Large intestine (tissue), 3 donors: Measurements from ENCODE around the gene NAV1. TPM values are rescaled to one million over a fixed set of nuclear protein-coding genes. Genes with fewer than 3 reads are reported as not detected.

Experiments
- DNase-seq, 2 donors: peaks; one replicate each; pipeline versions ENCODE4 v3.0.0 to v3.0.0-alpha.2; 2013
- H3K27ac ChIP-seq: one replicate; pipeline ENCODE4 v1.5.1; 2013; ENCODE audit warnings: low read length
- H3K27me3 ChIP-seq: 2 replicates; pipeline ENCODE4 v1.6.1; 2013; ENCODE audit warnings: low read length; ENCODE audit not compliant: control insufficient read depth, insufficient read depth
- H3K36me3 ChIP-seq: 2 replicates; pipeline ENCODE4 v1.6.1; 2013; ENCODE audit warnings: low read length; ENCODE audit not compliant: control insufficient read depth, insufficient read depth
- H3K4me1 ChIP-seq: one replicate; pipeline ENCODE4 v1.6.1; 2013; ENCODE audit warnings: low read length; ENCODE audit not compliant: control insufficient read depth, insufficient read depth
- H3K4me3 ChIP-seq: one replicate; pipeline ENCODE4 v1.5.1; 2013; ENCODE audit warnings: low read length
- H3K9me3 ChIP-seq: one replicate; pipeline ENCODE4 v1.6.1; 2013; ENCODE audit warnings: mild to moderate bottlenecking, low read depth, low read length, moderate library complexity; ENCODE audit not compliant: control insufficient read depth
- WGBS: methylation state at CpG from one replicate; pipeline ENCODE4 v1.1.5; 2013; ENCODE audit warnings: low lambda C conversion rate; ENCODE audit not compliant: insufficient coverage; 5-methylcytosine and 5-hydroxymethylcytosine counted together
- polyA plus RNA-seq: library from polyadenylated mRNA; unstranded; fragments of 120-200 nt; gene quantifications from one replicate; pipeline ENCODE4 v1.2.1, GENCODE V29; 2013

Gene NAV1
- polyA plus RNA-seq, 1 donor, result 9.7 TPM

DNA sequence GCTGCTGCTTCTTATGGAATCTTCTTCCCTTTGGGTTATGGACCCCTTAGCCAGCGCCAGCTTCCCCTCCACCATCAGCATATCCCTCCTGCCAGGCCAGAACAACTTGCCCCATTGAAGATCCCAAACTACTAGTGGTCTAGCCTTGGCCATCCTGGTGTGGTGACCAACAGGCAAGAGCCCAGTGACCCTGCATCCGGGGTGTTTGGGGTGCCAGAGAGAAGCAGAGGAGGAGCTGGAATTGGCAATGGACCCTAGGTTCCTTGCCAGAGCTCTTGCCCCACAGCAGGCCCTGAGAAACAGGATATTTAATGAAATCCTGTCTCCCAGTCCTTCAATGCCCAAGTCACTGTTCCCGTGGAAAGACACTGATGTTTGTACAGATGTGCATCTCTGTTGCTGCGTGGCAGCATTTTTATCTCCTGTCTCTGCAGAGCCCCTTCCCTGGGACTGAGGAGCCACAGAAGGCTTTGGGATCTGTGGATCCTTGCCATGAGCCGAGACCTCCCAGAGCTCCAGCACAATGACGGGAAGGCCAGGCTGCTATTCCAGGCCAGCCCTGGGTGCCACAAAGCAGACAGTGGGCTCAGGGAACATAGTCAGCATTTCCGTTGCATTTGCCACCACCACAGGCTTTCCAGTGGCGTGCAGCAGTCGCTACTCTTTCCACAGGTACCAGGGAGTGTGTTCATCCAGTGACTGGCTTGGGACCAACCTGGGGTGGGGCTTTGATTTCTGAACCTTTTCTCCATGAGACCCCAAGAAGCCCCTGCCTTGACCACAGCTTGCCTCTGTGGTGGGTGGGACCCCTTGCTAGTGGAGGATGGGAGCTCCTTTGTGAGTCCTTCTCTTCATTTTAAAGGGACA is 21.6 kb downstream of the NAV1 start:
- no peaks in the 10 kb centered on the region for H3K27me3 ChIP-seq
- no peak for DNase-seq
- H3K4me3 ChIP-seq, result no peak overlapping the region
- no peaks in the 10 kb centered on the region for H3K9me3 ChIP-seq
- no peak overlapping the region for H3K27ac ChIP-seq
- H3K4me1 ChIP-seq, result no peaks in the 10 kb centered on the region
- WGBS, result no CpG with 5 or more reads among the region's 9 CpGs
- H3K36me3 ChIP-seq, result no peaks in the 10 kb centered on the region

DNA sequence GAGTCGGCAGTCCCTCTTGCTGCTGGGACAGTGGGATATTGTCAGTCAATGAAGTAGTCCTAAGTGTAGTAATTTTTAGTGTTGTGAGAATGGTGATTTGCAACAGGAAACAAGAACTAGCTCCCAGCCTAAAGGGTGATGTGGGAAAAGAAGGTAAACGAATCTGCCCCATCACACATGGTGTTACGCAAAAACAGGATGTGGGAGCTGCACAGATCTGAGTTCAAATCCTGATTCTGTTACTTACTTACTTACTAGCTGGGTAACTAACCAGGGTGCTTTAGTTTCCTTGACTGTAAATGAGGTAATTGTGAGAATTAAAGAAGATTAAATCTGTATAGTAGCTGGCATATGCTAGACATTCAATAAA is 22.3 kb downstream of the NAV1 start:
- Histone ChIP-seq H3K27me3 (no peaks in the 10 kb centered on the region), H3K36me3 (no peaks in the 10 kb centered on the region), H3K4me1 (no peaks in the 10 kb centered on the region), H3K4me3 (no peak overlapping the region), H3K27ac (no peak overlapping the region), H3K9me3 (no peaks in the 10 kb centered on the region)
- no peak for DNase-seq
- no CpG with 5 or more reads among the region's 3 CpGs for WGBS

DNA sequence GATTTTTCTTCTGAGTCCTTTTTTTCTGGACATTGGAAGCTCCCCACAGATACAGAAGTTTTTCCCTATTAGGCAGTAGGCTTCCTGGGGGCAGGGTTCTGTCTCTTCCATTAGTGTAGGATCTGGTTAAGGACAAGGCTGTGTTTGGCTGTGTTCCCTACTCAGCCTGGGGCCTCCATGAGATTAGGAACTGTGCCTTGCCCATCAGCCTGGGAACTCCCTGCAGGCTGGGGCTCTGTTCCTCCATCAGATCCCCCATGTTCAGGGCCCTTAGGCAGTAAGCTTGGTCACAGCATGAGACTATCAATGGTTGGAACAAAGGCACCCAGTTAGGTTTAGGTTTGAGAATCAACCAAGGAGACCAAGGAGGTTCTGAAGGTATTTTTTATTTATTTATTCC is 22.7 kb downstream of the NAV1 start:
- Histone ChIP-seq H3K9me3 (no peaks in the 10 kb centered on the region), H3K4me1 (no peaks in the 10 kb centered on the region), H3K4me3 (no peak overlapping the region), H3K27ac (no peak overlapping the region), H3K36me3 (no peaks in the 10 kb centered on the region), H3K27me3 (no peaks in the 10 kb centered on the region)
- DNase-seq, result no peak

DNA sequence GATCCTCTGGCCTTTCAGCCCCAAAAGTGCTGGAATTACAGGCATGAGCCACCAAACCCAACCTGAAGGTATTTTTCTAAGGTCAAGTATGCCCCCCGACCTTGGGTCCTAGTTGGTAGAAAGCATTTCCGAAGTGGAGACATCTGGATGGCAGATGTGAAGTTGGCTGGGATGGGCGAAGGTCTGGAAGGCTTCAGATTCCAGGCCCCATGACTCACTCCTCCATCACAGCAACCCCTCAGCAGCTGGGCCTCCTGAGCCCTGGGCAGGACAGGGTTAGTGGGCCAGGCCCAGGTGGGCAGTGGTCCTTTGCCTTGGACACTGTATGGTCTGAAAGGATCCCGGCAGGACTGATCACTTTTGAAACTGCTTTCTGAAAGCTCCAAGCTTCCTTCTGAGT is 23.3 kb downstream of the NAV1 start:
- no peaks in the 10 kb centered on the region for H3K9me3 ChIP-seq
- no peak for DNase-seq
- WGBS, result no CpG with 5 or more reads among the region's 4 CpGs
- no peaks in the 10 kb centered on the region for H3K36me3 ChIP-seq
- no peaks in the 10 kb centered on the region for H3K27me3 ChIP-seq
- H3K4me1 ChIP-seq, result no peaks in the 10 kb centered on the region
- H3K4me3 ChIP-seq, result no peak overlapping the region
- no peak overlapping the region for H3K27ac ChIP-seq

DNA sequence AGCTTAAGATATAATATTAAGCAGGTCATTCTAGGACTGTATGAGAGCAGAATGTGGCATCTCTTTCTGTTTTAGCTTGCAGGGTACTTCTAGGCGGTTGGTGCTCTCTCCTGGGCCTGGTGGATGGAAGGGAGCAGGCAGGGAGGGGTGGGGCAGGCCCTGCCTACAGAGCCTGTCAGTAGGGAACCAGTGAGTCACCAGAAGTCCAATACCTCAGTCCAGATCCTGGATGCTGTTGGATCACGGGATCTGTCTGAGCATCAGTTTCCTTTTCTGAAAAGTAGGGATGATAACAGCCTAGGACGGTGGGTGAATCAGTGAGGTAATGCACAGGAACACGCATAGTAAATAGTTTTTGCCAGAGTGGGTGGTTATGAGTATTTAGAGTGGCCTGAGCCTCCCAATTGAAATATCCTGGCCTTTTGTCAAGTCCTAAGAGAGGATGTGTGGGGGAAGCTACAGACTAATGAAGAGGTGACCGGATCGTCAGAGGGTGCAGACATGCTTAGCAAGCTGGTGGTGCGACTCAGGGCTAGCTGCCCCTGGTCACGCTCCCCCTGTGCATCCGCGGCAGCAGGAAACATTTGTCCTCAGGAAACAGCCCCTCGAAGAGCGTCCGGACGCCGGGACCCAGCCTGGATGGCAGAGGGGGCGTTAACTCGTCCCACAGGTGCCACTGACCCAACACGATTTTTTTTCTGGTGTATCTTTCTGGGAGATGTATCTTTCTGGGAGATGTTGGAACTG is 23.9 kb downstream of the NAV1 start:
- H3K9me3 ChIP-seq, result no peaks in the 10 kb centered on the region
- H3K27ac ChIP-seq, result no peak overlapping the region
- H3K27me3 ChIP-seq, result no peaks in the 10 kb centered on the region
- no peaks in the 10 kb centered on the region for H3K36me3 ChIP-seq
- no CpG with 5 or more reads among the region's 18 CpGs for WGBS
- DNase-seq, result no peak
- no peaks in the 10 kb centered on the region for H3K4me1 ChIP-seq
- no peak overlapping the region for H3K4me3 ChIP-seq

DNA sequence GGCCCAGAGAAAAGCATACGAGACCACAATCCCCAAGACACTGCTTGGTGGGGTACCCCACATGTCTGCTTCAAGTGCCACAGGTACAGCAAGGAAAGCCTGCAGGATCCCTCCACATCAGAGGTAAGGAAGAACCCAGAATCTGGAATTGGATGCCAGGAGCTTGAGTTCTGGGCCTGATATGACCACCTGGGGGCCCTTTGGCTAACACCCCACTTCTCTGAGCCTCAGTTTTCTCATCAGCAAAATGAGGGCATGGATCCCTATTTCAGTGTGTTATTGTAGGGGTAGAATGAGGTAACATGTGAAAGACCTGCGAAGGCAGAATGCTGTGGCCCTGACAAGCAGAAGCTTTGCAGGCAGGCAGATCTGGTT is 24.5 kb downstream of the NAV1 start:
- Histone ChIP-seq H3K9me3 (no peaks in the 10 kb centered on the region), H3K36me3 (no peaks in the 10 kb centered on the region), H3K27ac (no peak overlapping the region), H3K4me1 (no peaks in the 10 kb centered on the region), H3K27me3 (peaks cover 4% of the 10 kb centered on the region), H3K4me3 (no peak overlapping the region)
- no CpG with 5 or more reads among the region's 2 CpGs for WGBS
- DNase-seq, result no peak

DNA sequence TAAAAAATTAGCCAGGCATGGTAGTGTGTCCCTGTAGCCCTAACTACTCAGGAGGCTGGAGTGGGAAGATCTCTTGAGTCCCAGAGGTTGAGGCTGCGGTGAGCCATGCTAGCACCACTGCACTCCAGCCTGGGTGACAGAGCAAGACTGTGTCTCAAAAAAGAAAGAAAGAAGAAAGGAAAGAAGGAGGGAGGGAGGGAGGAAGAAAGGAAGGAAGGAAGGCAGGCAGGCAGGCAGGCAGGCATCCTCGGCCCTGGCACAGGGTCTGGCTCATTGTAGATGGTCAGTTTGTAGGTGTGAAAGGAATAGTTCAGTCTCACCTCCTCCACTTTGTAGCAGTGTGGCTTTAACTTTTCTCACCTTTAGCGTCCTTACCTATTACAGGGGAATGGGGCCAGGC is 25.0 kb downstream of the NAV1 start:
- Histone ChIP-seq H3K4me1 (no peaks in the 10 kb centered on the region), H3K9me3 (no peaks in the 10 kb centered on the region), H3K27me3 (peaks cover 4% of the 10 kb centered on the region), H3K27ac (no peak overlapping the region), H3K36me3 (no peaks in the 10 kb centered on the region), H3K4me3 (no peak overlapping the region)
- no peak for DNase-seq
- no CpG with 5 or more reads among the region's 3 CpGs for WGBS

DNA sequence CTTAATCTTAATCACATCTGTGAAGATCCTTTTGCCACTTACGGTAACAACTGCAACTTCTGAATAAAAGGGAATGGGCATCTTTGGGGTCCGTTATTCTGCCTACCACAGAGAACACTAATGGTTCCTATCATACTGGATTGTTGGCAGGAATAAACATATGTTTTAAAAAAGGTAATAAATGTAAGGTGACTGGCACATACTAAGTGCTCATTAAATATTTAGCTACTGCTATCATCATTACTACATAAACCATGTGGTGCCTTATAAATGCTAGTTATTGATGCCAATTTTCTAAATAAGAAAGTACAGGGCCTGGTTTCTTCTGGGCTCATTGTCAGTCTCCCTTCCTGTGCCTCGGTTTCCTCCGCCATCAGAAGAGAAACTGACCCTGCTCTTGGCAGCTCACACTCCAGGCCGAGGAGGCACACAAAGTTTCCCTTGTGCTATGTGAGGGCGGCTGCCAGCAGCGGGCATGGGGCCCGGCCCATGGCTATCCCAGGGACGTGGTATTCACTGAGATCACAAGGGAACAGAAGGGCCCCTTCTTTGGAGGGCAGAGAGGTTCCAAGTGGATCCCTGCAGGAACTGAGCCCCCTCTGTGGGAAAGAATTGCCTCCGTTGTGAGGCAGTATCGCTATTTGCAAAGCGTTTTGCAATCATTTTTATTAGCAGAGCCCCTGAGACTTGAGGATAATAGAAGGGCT is 26.2 kb downstream of the NAV1 start:
- no peak overlapping the region for H3K27ac ChIP-seq
- H3K36me3 ChIP-seq, result no peaks in the 10 kb centered on the region
- WGBS, result no CpG with 5 or more reads among the region's 12 CpGs
- H3K9me3 ChIP-seq, result no peaks in the 10 kb centered on the region
- no peak overlapping the region for H3K4me3 ChIP-seq
- H3K27me3 ChIP-seq, result peaks cover 4% of the 10 kb centered on the region
- DNase-seq, result no peak
- H3K4me1 ChIP-seq, result no peaks in the 10 kb centered on the region

DNA sequence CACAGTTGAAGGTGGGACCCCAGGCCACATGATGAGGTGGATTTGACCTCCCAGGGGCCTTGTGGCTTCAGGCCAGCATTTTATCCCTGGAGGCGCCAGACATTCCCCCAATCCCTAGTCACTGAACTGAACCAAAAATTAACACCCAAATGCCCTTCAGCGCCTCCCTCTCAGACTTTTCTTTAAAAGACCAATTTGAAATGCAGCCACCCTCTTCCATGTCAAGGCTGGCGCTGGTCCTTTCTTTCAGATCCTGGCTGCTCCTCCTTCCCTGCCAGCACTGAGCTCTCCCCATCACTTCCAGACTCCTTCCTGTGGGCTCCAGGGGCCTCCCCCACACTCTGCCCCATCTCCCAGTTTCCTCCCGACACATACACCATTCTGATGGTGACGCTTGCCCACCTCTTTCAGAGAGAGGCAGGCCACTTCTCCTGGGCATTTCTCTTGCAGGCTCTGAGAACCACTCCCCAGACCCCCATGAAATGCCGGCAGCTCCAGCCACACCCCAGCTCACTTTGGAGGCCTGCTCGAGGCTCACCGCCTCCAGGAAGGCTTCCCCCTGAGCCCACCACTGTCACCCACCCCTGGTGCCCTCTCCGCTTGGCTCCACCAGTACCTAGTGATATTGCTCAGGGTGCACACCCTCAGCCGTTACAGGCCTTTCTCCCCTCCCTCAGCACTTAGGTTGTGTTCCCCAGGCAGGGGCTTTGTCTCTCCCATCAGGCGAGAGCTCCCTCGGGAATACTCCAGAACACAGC is 27.0 kb downstream of the NAV1 start:
- Histone ChIP-seq H3K9me3 (no peaks in the 10 kb centered on the region), H3K4me3 (no peak overlapping the region), H3K27me3 (peaks cover 4% of the 10 kb centered on the region), H3K27ac (no peak overlapping the region), H3K4me1 (no peaks in the 10 kb centered on the region), H3K36me3 (no peaks in the 10 kb centered on the region)
- WGBS, result 86% methylated on average over 1 of the region's 12 CpGs
- no peak for DNase-seq

DNA sequence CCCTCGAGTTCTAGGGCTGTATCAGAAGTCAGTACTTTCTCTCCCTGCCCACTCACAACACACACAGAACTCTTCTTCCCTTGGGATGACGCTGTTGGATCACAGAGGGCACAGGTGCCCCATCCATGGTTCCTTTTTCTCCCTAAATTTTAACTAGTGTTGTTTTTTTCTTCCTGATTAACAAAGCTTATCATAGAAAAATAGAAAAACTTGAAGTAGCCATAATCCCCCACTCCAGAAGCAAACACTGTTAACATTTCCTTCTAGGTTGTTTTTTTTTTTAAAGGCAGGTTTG is 27.5 kb downstream of the NAV1 start:
- no peaks in the 10 kb centered on the region for H3K9me3 ChIP-seq
- no peaks in the 10 kb centered on the region for H3K36me3 ChIP-seq
- H3K4me3 ChIP-seq, result no peak overlapping the region
- peaks cover 4% of the 10 kb centered on the region for H3K27me3 ChIP-seq
- no peak overlapping the region for H3K27ac ChIP-seq
- no peak for DNase-seq
- H3K4me1 ChIP-seq, result no peaks in the 10 kb centered on the region
- WGBS, result 100% methylated on average over 1 of the region's 2 CpGs
